ENCODE measurements around the gene APMAP. TPM values are rescaled to one million over a fixed set of nuclear protein-coding genes. Genes with fewer than 3 reads are reported as not detected.

Gene APMAP
- total RNA-seq, 1 experiment from 2014 or later = 67.8 TPM

GRCh38 chr20:24935140-24935539 lies 57.4 kb downstream of the APMAP start:
- Histone ChIP-seq H2BK15ac (ENCODE audit: low read depth, low read length) (no peak overlapping the region), H3K14ac (ENCODE audit: insufficient read depth, low read length) (no peak overlapping the region), H4K20me1 (ENCODE audit: control insufficient read depth, insufficient read depth, insufficient read length) (no peaks in the 10 kb centered on the region), H3K79me1 (ENCODE audit: insufficient read depth, low read depth, low read length, poor library complexity, severe bottlenecking) (no peaks in the 10 kb centered on the region), H3K27ac (ENCODE audit: insufficient read length, low read depth, low read length) (no peak overlapping the region), H2BK120ac (ENCODE audit: low read depth, low read length, poor library complexity, severe bottlenecking) (no peak overlapping the region), H3K56ac (ENCODE audit: insufficient read length, low read depth, low read length) (no peak overlapping the region), H3K23ac (ENCODE audit: insufficient read length, low read depth, low read length) (no peak overlapping the region), H2BK5ac (ENCODE audit: insufficient read length, low read length) (no peak overlapping the region), H2AFZ (ENCODE audit: low read length) (no peak overlapping the region), H3T11ph (ENCODE audit: low read length) (no peak overlapping the region), H4K91ac (ENCODE audit: insufficient read length, low read depth, low read length) (no peak overlapping the region), H2BK20ac (ENCODE audit: low read depth, low read length, poor library complexity, severe bottlenecking) (no peak overlapping the region), H3K23me2 (ENCODE audit: insufficient read length, low read depth, low read length, poor library complexity, severe bottlenecking) (no peaks in the 10 kb centered on the region), H4K5ac (ENCODE audit: insufficient read length, low read depth, low read length) (no peak overlapping the region), H3K4me2 (ENCODE audit: insufficient read depth, insufficient read length, low read length) (no peak overlapping the region), H2AK5ac (ENCODE audit: insufficient read length, low read length) (no peak overlapping the region), H4K8ac (replicated peaks; ENCODE audit: insufficient read length, low read depth, low read length) (no peak overlapping the region), H3K9ac (ENCODE audit: extremely low read depth, insufficient read length, low read length) (no peak overlapping the region), H3K9me3 (ENCODE audit: control insufficient read depth, low read depth, low read length) (no peaks in the 10 kb centered on the region), H3K27me3 (ENCODE audit: insufficient read depth, low read length) (no peaks in the 10 kb centered on the region), H3K79me2 (ENCODE audit: insufficient read depth, low read length) (no peaks in the 10 kb centered on the region), H3K4me1 (ENCODE audit: insufficient read depth, low read length) (peaks cover 4% of the 10 kb centered on the region; the same call in 1 of the 2 replicates), H3K4ac (ENCODE audit: low read depth, low read length) (no peak overlapping the region), H3K18ac (ENCODE audit: insufficient read length, low read depth, low read length) (no peak overlapping the region), H2BK12ac (ENCODE audit: insufficient read length, low read depth, low read length) (no peak overlapping the region)
- H3K9me3 Mint-ChIP-seq = peaks cover 2 to 12% of the 10 kb centered on the region in 2 experiments; a peak in 4 of 5 replicates
- H3K27me3 Mint-ChIP-seq (ENCODE audit: low read depth) = peaks cover 7% of the 10 kb centered on the region; the same call in 1 of the 2 replicates
- no CpG with 5 or more reads among the region's 3 CpGs for WGBS (ENCODE audit: extremely low coverage, insufficient read length, low lambda C conversion rate)
- 0 out of 7 replicates have a peak, but pooled peaks cover 0 to 5% (median 3%) of the 10 kb centered on the region in 3 experiments for H3K36me3 Mint-ChIP-seq (ENCODE audit: insufficient read depth in 1 of 3, low read depth in 3 of 3)
- DNase-seq = no peak
- no peak overlapping the region for H3K27ac Mint-ChIP-seq
- TF ChIP-seq, protein P1, sequence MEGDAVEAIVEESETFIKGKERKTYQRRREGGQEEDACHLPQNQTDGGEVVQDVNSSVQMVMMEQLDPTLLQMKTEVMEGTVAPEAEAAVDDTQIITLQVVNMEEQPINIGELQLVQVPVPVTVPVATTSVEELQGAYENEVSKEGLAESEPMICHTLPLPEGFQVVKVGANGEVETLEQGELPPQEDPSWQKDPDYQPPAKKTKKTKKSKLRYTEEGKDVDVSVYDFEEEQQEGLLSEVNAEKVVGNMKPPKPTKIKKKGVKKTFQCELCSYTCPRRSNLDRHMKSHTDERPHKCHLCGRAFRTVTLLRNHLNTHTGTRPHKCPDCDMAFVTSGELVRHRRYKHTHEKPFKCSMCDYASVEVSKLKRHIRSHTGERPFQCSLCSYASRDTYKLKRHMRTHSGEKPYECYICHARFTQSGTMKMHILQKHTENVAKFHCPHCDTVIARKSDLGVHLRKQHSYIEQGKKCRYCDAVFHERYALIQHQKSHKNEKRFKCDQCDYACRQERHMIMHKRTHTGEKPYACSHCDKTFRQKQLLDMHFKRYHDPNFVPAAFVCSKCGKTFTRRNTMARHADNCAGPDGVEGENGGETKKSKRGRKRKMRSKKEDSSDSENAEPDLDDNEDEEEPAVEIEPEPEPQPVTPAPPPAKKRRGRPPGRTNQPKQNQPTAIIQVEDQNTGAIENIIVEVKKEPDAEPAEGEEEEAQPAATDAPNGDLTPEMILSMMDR (conservative IDR thresholded peaks at IDR 0.05) = no peak
- no peak overlapping the region for H3K4me3 Mint-ChIP-seq
- H3K4me1 Mint-ChIP-seq = peaks cover 10% of the 10 kb centered on the region in 2 experiments
